Measurements from ENCODE around the gene TMEM200A.
"Not testable (repeated sequence)": the region's sequence is repeated elsewhere in the genome, so short reads cannot be mapped to it uniquely, and the experiment has no call there.

TMEM200A gene
- 8.4 to 11.4 reads per million in 2 donors for total RNA-seq

DNA sequence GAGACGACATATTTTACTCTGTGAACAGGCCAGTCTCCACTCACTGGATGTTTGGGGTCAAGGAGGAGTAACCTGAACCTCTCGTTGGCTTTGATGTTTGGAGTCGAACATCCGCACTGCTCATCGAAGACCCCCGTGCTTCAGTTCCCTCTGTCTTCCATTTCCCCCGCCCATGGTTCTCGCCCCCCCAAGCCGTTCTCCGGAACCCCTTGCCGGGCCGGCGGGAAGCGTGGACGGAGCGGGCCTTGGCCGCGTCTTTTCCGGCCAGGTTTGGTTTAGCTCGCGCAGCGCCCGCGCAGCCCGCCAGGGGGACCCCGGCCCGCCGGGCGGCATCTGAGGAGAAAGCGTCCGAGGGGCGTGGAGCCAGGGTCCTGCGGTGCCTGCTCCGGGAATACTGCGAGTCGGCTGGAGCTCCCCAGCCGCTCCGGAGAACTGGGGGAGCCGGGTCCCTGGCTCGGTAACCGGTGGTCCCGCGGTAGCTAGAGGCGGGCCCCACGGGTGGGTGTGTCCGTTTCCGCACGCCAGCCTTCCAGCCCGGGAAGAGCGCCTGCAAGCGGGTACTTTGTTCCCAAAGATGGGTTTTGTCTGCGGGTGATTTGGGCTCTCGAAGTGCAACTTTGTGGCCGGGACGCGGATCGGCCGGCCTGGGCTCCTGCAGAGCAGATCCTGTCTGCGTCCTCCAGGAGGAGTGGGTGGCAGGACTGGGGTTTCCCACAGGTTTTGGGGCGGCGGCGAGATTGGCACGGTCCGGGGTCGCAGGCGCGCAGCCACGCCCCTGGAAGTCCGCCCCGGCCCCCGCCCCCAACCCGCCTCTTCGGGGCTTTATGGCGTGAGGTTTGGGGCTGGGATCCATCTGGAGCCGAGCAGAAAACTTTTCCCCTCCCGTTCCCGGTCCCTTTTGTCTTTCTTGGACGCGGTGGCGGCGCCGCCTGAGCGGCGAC lies at the start of gene TMEM200A:
TMEM200A (plus strand) TSS at position 852 of the 941 bp plus-strand sequence. CDS start 74,406 bp downstream, outside the sequence.
- peak; percentile 18 for DNase-seq

DNA sequence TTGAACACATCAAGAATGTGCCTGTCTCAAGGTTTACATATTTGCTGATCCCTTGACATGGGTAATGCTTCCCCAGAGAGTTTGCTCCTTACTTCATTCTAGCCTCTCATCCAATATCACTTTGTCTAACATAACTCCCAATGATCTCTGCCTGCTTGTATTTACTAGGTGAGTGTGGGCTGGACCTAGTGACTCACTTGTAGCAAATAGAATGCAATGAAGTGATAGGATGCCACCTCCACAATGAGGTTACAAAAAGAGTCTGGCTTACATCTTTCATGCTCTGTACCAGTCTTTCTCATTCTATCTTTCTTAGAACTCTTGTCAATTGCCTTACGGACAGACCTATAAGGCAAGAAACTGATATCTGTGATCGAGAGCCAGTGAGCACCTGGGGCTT lies 44.9 kb upstream of the TMEM200A start:
- DNase-seq = no peak

GRCh38 chr6:130322673-130323268 lies 43.0 kb upstream of the TMEM200A start:
- no peak for DNase-seq

DNA sequence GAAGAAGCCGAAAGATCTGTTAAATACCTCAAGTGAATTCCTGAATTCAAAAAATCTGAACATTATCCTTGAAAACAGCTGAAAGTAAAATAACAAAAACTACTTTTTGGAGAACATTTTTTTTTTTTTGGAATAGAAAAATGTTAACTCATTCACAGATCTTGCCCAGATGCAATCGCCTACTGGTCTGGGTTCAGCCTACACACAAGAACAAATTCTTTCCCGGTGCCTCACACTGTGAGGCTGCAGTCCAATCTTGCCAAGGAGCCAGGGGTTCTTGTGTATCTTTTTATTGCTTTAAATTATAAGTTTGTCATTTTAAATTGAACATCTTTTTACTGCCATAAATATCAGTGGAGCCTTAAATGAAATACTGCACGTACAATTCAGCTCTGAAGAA lies 41.2 kb upstream of the TMEM200A start:
- no peak for DNase-seq

DNA sequence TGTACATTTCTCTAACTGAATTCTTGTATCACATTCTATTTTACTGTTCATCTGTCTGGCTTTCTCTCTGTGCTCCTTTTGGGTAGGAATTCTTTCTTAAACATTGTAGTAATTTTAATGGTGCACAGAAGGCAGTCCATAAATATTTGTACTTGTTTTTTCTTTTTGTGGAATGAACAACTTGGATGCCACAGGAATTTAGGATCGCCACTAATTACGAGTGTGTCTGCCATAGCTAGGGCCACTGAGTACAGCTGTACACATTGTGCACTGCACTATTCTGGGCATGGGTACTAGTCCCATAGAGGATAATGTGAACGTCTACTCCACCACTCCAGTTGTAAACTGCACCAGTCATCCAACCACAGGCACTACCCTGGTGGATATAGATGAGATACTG lies 39.3 kb upstream of the TMEM200A start:
- DNase-seq = no peak

DNA sequence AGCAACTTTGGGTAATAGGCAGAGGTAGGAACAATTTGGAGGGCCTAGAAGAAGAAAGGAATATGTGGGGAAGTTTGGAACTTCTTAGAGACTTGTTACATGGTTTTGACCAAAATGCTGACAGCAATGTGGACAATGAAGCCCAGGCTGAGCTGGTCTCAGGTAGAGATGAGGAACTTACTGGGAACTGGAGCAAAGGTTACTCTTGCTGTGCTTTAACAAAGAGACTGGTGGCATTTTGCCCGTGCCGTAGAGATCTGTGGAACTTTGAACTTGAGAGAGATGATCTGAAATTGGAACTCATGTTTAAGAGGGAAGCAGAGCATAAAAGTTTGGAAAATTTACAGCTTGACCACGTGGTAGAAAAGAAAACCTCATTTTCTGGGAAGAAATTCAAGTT lies 28.3 kb upstream of the TMEM200A start:
- no peak for DNase-seq

GRCh38 chr6:130346324-130346723 lies 19.5 kb upstream of the TMEM200A start:
- not testable (repeated sequence) for DNase-seq

DNA sequence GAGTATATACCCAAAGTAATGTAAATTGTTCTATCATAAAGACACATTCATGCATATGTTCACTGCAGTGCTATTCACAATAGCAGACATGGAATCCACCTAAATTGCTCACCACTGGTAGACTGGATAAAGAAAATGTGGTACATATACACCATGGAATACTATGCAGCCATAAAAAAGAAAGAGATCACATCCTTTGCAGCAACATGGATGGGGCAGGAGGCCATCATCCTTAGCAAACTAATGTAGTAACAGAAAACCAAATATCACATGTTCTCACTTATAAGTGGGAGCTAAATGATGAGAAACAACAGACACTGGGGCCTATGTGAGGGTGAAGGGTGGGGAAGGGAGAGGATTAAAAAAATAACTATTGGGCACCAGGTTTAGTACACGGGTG lies 11.5 kb upstream of the TMEM200A start:
- no peak for DNase-seq

GRCh38 chr6:130355572-130355971 lies 10.2 kb upstream of the TMEM200A start:
- DNase-seq = no peak

GRCh38 chr6:130357436-130357835 lies 8.4 kb upstream of the TMEM200A start:
- no peak for DNase-seq

DNA sequence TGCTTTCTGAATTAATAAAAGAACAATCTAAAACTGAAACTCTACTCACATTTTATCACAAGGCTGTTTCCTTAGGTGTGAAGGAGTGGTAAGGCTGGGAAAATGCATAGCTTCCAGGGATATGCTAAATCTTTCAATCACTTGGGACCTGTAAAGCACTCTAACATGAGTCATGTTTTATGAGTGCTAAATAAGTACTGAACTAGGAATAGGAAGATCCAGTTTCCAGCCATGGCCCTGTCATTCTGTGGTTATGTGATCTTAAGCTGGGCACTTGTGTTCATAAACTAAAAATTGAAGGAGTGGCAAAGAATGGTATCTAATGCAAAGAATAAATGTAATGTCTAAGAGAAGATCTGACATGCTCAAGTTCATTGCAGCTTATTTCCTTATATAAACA lies 6.1 kb upstream of the TMEM200A start:
- DNase-seq = no peak

DNA sequence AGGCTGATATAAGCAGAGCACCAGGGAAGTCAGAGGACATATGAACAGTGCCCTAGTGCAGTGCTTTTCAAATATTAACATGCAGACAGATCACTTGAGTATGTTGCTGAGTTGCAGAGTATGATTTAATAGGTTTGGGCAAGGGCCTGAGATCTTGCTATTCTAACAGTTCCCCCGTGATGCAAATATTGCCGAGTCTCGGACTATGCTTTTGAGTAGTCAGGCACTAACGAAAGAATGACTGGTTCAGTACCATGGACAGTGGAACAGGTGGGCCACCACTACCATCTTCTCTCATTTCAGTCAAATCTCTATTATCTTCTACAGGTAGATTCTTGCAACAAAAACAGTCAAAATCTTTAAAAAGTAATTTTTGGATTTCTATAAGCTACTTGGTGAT lies 3.7 kb upstream of the TMEM200A start:
- no peak for DNase-seq

DNA sequence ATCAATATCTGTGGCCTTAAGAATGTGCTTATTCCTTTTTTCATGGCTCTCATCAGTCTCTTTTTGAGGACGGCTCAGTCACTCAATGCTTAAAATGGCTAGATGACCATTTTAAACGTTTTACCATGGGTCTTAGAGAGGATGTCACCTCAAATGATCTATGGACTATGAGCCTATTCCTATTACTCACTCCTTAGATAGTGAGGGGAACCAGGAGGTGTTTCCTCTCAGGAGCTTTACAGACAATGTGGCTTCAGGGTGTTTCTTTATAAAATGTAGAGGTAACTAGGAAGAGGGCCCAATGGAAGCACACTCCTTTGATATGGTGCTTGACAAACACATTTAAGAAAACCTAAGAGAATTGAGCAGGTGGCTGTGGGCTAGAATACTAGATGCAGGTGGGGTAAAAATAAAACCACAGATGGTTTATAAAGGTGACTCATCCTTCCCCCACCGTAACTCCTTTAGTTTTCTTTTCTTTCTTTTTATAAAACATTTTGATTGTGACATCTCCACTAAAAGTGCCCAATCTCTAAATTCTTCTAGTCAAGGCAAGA lies 1.5 kb upstream of the TMEM200A start:
- DNase-seq = no peak

GRCh38 chr6:130366107-130367005 lies 539 bp downstream of the TMEM200A start:
- DNase-seq = peak; percentile 20

DNA sequence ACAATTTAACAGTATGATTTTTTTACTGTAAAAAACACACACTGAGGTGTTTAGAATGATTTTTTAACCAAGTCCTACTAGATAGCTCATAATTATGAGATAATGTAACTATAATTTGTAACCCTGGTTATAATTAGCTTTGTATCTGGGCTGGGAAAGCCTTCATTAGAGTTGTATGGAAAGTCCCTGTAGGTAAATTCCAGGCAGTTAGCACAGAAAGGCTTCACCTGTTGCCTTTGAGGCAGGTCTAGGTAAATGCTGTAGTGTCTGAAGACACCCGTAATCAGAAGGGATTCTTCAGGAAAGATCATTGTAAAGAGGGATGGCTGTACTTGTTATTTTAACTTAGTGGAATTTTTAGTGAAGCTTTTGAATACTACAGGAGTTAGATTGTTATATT lies 1.9 kb downstream of the TMEM200A start:
- DNase-seq = no peak

DNA sequence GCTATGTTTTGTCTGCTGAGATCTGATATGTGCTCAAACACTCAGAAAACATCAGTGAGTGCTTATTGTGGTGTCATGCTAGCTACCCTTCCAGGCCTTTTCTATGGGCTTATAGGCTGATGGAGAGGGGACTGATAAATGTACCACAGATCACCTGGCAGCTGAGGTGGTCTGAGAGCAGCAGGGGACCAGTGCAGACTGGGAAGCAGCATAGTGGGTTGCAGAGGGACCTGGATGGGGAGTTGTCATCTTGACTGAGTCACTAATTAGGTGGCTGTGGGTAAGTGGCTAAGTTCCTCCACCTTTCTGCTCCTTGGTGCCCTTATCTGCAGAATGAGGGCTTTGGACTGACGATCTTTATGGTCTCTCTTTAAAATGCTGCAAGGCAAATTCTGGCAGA lies 2.8 kb downstream of the TMEM200A start:
- DNase-seq = no peak

GRCh38 chr6:130369831-130370230 lies 4.0 kb downstream of the TMEM200A start:
- DNase-seq = no peak

DNA sequence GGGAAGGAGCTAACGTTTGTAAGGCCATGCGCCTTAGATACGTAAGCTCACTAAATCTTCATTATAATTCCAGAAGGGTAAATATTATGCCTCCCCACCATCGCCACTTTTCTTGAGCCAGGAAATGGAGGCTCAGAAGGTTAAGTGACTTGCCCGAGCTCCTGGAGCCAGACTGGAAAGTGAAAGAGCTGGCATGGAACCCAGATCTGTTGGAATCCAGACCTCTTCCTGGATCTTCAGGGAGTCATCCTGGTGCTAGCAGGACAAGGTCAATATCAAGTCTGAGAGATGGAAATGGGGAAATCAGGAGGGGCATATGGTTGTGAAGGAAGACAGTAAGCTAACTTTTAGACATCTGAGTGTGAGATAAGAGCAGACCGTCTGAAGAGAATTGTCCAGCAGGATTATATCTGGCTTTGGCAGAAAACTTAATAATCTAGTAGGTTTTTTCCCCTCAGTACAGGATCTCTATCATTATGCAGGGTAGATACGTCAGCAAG lies 6.2 kb downstream of the TMEM200A start:
- DNase-seq = no peak

GRCh38 chr6:130372786-130373185 lies 7.0 kb downstream of the TMEM200A start:
- no peak for DNase-seq

DNA sequence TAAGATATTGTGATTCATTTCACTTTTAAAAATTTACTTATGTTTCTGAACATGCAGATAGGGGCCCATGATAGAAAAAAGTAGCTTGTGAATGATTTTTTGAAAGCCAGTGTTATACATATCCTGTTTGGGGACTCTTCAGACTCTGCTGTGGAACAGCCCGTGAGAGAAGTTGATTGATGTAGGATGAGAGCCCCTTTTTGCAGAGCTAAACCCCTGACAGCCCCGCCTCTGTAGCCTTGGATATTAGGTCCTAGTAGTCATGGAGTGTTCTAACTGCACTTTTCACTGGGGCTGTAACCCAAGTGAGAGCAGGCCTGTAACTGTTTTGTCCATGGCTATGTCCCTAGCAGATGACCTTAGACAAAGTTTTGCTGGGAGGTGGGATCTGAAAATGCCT lies 8.2 kb downstream of the TMEM200A start:
- DNase-seq = no peak

DNA sequence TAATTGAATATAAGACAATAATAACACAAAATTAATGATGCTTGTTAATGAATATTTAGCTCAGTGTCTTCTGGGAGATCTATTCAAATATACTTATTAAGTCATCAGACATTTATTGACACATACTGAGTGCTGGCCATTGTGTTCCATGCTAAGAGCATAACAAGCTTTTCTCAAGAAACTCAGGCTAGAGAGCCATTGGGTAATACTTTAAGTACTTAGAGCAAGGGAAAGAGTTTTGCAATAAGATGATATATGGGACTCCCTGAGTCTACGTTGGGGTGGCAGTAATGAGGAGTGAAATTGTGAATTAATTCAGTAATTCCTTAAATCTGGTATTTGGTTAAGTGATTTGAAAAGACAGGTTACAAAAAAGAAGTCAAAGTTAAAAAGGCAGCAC lies 11.1 kb downstream of the TMEM200A start:
- no peak for DNase-seq

- no peak for DNase-seq
Observed at GRCh38 chr6:130377371-130377770, 11.6 kb downstream of the TMEM200A start.

DNA sequence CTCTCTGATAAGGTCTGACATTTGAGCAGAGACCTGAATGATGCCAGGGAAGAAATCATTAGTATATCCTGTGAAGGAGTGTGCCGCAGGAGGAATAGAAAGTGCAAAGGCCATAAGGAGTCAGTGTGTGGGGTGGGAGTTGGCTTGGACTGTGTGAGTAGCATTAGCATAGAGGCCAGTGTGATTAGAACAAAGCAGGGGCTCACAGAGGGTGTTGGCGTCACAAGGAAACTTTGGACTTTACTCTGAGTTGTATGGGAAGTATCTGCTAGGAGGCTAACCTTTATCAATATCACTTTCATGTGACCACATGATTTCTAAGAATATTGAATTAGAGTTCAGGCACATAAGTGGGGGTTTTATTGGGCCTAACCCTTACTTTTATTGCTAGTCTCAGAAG lies 12.1 kb downstream of the TMEM200A start:
- no peak for DNase-seq
